Hematopoietic multipotent progenitor cell treated with erythropoietin and hydrocortisone succinate and interleukin-3 and kit ligand, for 6 days (in vitro differentiated cells): ENCODE results near the gene EFS.
A peak's percentile ranks its signal among the peaks of the same experiment; 100 is the strongest.
"Not testable (repeated sequence)": the region's sequence is repeated elsewhere in the genome, so short reads cannot be mapped to it uniquely, and the experiment has no call there.

Source experiments
- DNase-seq: peaks from one replicate; pipeline ENCODE4 v3.0.0-alpha.2; 2015

The EFS gene

GRCh38 chr14:23398348-23398747 lies 33.4 kb upstream of the EFS start:
- no peak for DNase-seq

- no peak for DNase-seq
Measured at GRCh38 chr14:23396781-23397407, 31.9 kb upstream of the EFS start.

GRCh38 chr14:23396126-23396525 lies 31.2 kb upstream of the EFS start:
- no peak for DNase-seq

- no peak for DNase-seq
Measured at GRCh38 chr14:23392613-23393012, 27.6 kb upstream of the EFS start.

GRCh38 chr14:23389871-23390270 lies 24.9 kb upstream of the EFS start:
- not testable (repeated sequence) for DNase-seq

- DNase-seq: no peak
Measured at GRCh38 chr14:23389396-23389795, 24.4 kb upstream of the EFS start.

GRCh38 chr14:23388996-23389395 lies 24.0 kb upstream of the EFS start:
- DNase-seq: no peak

GRCh38 chr14:23387916-23388882 lies 23.2 kb upstream of the EFS start:
- DNase-seq: no peak

GRCh38 chr14:23386999-23387398 lies 22.0 kb upstream of the EFS start:
- DNase-seq: no peak

- not testable (repeated sequence) for DNase-seq
Measured at GRCh38 chr14:23386266-23386657, 21.3 kb upstream of the EFS start.

- no peak for DNase-seq
Measured at GRCh38 chr14:23385642-23386265, 20.8 kb upstream of the EFS start.

GRCh38 chr14:23385244-23385641 lies 20.3 kb upstream of the EFS start:
- no peak for DNase-seq

- no peak for DNase-seq
Measured at GRCh38 chr14:23384364-23385080, 19.6 kb upstream of the EFS start.

- no peak for DNase-seq
Measured at GRCh38 chr14:23382731-23383440, 17.9 kb upstream of the EFS start.

GRCh38 chr14:23382276-23382675 lies 17.3 kb upstream of the EFS start:
- no peak for DNase-seq

- no peak for DNase-seq
Measured at GRCh38 chr14:23381871-23382270, 16.9 kb upstream of the EFS start.

- DNase-seq: no peak
Measured at GRCh38 chr14:23380976-23381375, 16.0 kb upstream of the EFS start.

- DNase-seq: no peak
Measured at GRCh38 chr14:23380197-23380914, 15.4 kb upstream of the EFS start.

- DNase-seq: peak; percentile 71
Measured at GRCh38 chr14:23379366-23380196, 14.6 kb upstream of the EFS start.

- DNase-seq: no peak
Measured at GRCh38 chr14:23378612-23379220, 13.7 kb upstream of the EFS start.
